Spleen (tissue), 7 donors: ENCODE measurements around the gene LIN37.

ENCODE experiments used
- POLR2A ChIP-seq, 3 donors: fragments of 450-650 bp; IDR thresholded peaks; one replicate each; pipeline ENCODE4 v1.5.1; 2017; ENCODE audit warnings: antibody characterized with exemption in 3 of 3, mild to moderate bottlenecking in 1 of 3
- POLR2AphosphoS5 ChIP-seq, 3 donors: sonication (generic); formaldehyde crosslinking; IDR thresholded peaks; one replicate each; pipeline ENCODE4 v1.5.1; 2017; ENCODE audit warnings: antibody characterized with exemption in 3 of 3
- TF ChIP-seq, protein P1 (sequence below), 11 experiments: fragments of 200-600 bp in 7 of 11; fragments of 450-650 bp in 4 of 11; sonication (generic) in 4 of 11; IDR thresholded peaks in 8 of 11; conservative IDR thresholded peaks in 3 of 11; 1 replicate in 7 of 11; 2 replicates in 4 of 11; pipeline versions ENCODE4 v1.4.0 to v1.8.0; 2016 to 2021; ENCODE audit warnings: antibody characterized with exemption in 11 of 11, inconsistent platforms in 4 of 11, mild to moderate bottlenecking in 1 of 11
- donor health status: DM: no; HTN: no; CAD: no; lungs with moderate emphysema.
- donor health status: DM: no; HTN: no; CAD: no.
- donor health status: DM: no; HTN: no; CAD: no.

DNA sequence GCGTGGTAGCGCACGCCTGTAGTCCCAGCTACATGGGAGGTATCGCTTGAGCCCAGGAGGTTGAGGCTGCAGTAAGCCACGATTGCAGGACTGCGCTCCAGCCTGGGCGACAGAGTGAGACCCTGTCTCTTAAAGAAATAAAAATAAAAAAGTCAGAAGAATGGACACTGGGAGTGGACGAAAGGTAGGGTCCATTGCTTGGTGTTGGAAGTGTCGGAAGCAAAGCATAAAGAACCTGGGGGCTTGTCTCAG is 26.6 kb downstream of the LIN37 start:
- TF ChIP-seq POLR2A (IDR thresholded peaks at IDR 0.05), result no peak
- TF ChIP-seq, protein P1, sequence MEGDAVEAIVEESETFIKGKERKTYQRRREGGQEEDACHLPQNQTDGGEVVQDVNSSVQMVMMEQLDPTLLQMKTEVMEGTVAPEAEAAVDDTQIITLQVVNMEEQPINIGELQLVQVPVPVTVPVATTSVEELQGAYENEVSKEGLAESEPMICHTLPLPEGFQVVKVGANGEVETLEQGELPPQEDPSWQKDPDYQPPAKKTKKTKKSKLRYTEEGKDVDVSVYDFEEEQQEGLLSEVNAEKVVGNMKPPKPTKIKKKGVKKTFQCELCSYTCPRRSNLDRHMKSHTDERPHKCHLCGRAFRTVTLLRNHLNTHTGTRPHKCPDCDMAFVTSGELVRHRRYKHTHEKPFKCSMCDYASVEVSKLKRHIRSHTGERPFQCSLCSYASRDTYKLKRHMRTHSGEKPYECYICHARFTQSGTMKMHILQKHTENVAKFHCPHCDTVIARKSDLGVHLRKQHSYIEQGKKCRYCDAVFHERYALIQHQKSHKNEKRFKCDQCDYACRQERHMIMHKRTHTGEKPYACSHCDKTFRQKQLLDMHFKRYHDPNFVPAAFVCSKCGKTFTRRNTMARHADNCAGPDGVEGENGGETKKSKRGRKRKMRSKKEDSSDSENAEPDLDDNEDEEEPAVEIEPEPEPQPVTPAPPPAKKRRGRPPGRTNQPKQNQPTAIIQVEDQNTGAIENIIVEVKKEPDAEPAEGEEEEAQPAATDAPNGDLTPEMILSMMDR (IDR thresholded peaks at IDR 0.05 in 8 of 11, conservative IDR thresholded peaks at IDR 0.05 in 3 of 11), result no peak
- no peak for TF ChIP-seq POLR2AphosphoS5 (IDR thresholded peaks at IDR 0.05)
